NCI-H2171 (cell line): ENCODE measurements around the gene STXBP6.
"Not testable (repeated sequence)": the region's sequence is repeated elsewhere in the genome, so short reads cannot be mapped to it uniquely, and the experiment has no call there.

Experiments used
- DNase-seq: peaks from one replicate; lab custom pipeline; 2025; lab: John Stamatoyannopoulos, UW

STXBP6 gene

GRCh38 chr14:24986206-24986893 lies 63.6 kb downstream of the STXBP6 start:
- DNase-seq, result no peak

GRCh38 chr14:24984846-24985589 lies 64.9 kb downstream of the STXBP6 start:
- DNase-seq, result no peak

GRCh38 chr14:24982472-24983155 lies 67.3 kb downstream of the STXBP6 start:
- DNase-seq, result no peak

- DNase-seq, result no peak
Observed at GRCh38 chr14:24979725-24980239, 70.2 kb downstream of the STXBP6 start.

GRCh38 chr14:24978862-24979724 lies 70.9 kb downstream of the STXBP6 start:
- no peak for DNase-seq

GRCh38 chr14:24976602-24977001 lies 73.3 kb downstream of the STXBP6 start:
- no peak for DNase-seq

GRCh38 chr14:24975393-24975792 lies 74.6 kb downstream of the STXBP6 start:
- no peak for DNase-seq

GRCh38 chr14:24974591-24975374 lies 75.2 kb downstream of the STXBP6 start:
- DNase-seq, result no peak

- no peak for DNase-seq
Observed at GRCh38 chr14:24972844-24973243, 77.1 kb downstream of the STXBP6 start.

- DNase-seq, result no peak
Observed at GRCh38 chr14:24971255-24971654, 78.7 kb downstream of the STXBP6 start.

GRCh38 chr14:24966579-24966964 lies 83.4 kb downstream of the STXBP6 start:
- DNase-seq, result no peak

GRCh38 chr14:24965934-24966578 lies 83.9 kb downstream of the STXBP6 start:
- DNase-seq, result no peak

GRCh38 chr14:24965578-24965933 lies 84.4 kb downstream of the STXBP6 start:
- DNase-seq, result no peak

GRCh38 chr14:24964591-24964990 lies 85.4 kb downstream of the STXBP6 start:
- no peak for DNase-seq

GRCh38 chr14:24964048-24964447 lies 85.9 kb downstream of the STXBP6 start:
- no peak for DNase-seq

GRCh38 chr14:24962118-24962517 lies 87.8 kb downstream of the STXBP6 start:
- DNase-seq, result not testable (repeated sequence)

GRCh38 chr14:24960816-24961215 lies 89.1 kb downstream of the STXBP6 start:
- no peak for DNase-seq

GRCh38 chr14:24959791-24960331 lies 90.1 kb downstream of the STXBP6 start:
- no peak for DNase-seq

GRCh38 chr14:24958271-24958670 lies 91.7 kb downstream of the STXBP6 start:
- no peak for DNase-seq

- no peak for DNase-seq
Observed at GRCh38 chr14:24957814-24958213, 92.1 kb downstream of the STXBP6 start.
